HT-29 (cell line): ENCODE measurements around the gene GNAI1. TPM values are rescaled to one million over a fixed set of nuclear protein-coding genes. Genes with fewer than 3 reads are reported as not detected.

Source experiments
- DNase-seq: peaks from one replicate; pipeline ENCODE4 v3.0.0-alpha.2; 2015; ENCODE audit warnings: low spot score
- total RNA-seq: library from RNA; depleted of rRNA; stranded (reverse); fragments of >200 nt; shearing (Covaris generic); gene quantifications from 2 replicates; pipeline ENCODE4 v1.2.3, GENCODE V29; 2014; rRNA removed

GNAI1 gene
- total RNA-seq: 30.7 and 31.4 TPM in 2 replicates

- peak; percentile 39 for DNase-seq
These were observed at the start of gene GNAI1 for GRCh38 chr7:80134536-80135308. TSS of gene GNAI1 (plus strand) at chr7:80134831. CDS start at chr7:80135161, 330 bp downstream.

- no peak for DNase-seq
These were observed 47.4 kb upstream of the GNAI1 start for GRCh38 chr7:80087051-80087770.

GRCh38 chr7:80087771-80088170 is 46.9 kb upstream of the GNAI1 start:
- DNase-seq: no peak

- DNase-seq: no peak
These were observed 45.9 kb upstream of the GNAI1 start for GRCh38 chr7:80088705-80089104.

- DNase-seq: no peak
These were observed 45.3 kb upstream of the GNAI1 start for GRCh38 chr7:80089366-80089765.

- DNase-seq: no peak
These were observed 41.3 kb upstream of the GNAI1 start for GRCh38 chr7:80093349-80093748.

GRCh38 chr7:80095545-80095944 is 39.1 kb upstream of the GNAI1 start:
- DNase-seq: peak; percentile 64

- DNase-seq: no peak
These were observed 36.9 kb upstream of the GNAI1 start for GRCh38 chr7:80097756-80098155.

GRCh38 chr7:80098795-80099194 is 35.8 kb upstream of the GNAI1 start:
- no peak for DNase-seq

GRCh38 chr7:80100254-80100653 is 34.4 kb upstream of the GNAI1 start:
- DNase-seq: no peak

GRCh38 chr7:80105701-80106408 is 28.8 kb upstream of the GNAI1 start:
- DNase-seq: no peak

GRCh38 chr7:80106498-80107113 is 28.0 kb upstream of the GNAI1 start:
- peak; percentile 13 for DNase-seq

GRCh38 chr7:80107278-80107677 is 27.4 kb upstream of the GNAI1 start:
- no peak for DNase-seq

- DNase-seq: no peak
These were observed 24.3 kb upstream of the GNAI1 start for GRCh38 chr7:80110376-80110775.

- no peak for DNase-seq
These were observed 20.5 kb upstream of the GNAI1 start for GRCh38 chr7:80114159-80114558.

GRCh38 chr7:80124526-80125264 is 9.9 kb upstream of the GNAI1 start:
- no peak for DNase-seq

- no peak for DNase-seq
These were observed 7.0 kb upstream of the GNAI1 start for GRCh38 chr7:80127412-80128160.

GRCh38 chr7:80128918-80129317 is 5.7 kb upstream of the GNAI1 start:
- no peak for DNase-seq

GRCh38 chr7:80129785-80130184 is 4.8 kb upstream of the GNAI1 start:
- no peak for DNase-seq

GRCh38 chr7:80131675-80132435 is 2.8 kb upstream of the GNAI1 start:
- DNase-seq: no peak
